Activated naive CD4-positive, alpha-beta T cell treated with anti-CD3 and anti-CD28 coated beads, Interleukin-2, amount 50 U/mL, for 72 hours (primary cell): ENCODE data around the gene IRF8. TPM values are rescaled to one million over a fixed set of nuclear protein-coding genes. Genes with fewer than 3 reads are reported as not detected.
A peak's percentile ranks its signal among the peaks of the same experiment; 100 is the strongest.
"Not testable (repeated sequence)": the region's sequence is repeated elsewhere in the genome, so short reads cannot be mapped to it uniquely, and the experiment has no call there.

ENCODE experiments used
- ATAC-seq, 2 donors: fragments of 150-1000 bp; cut with Tn5 transposase; 2 replicates each; pipeline ENCODE4 v1.10.0; 2021; ENCODE audit warnings: mild to moderate bottlenecking in 2 of 2, moderate library complexity in 2 of 2
- DNase-seq, 2 donors: peaks; one replicate each; pipeline ENCODE4 v3.0.0; 2021 to 2022; ENCODE audit warnings: low spot score in 2 of 2
- H3K27ac Mint-ChIP-seq, 2 donors: one replicate each; pipeline ENCODE4 v1.8.0; 2022; ENCODE audit warnings: mild to moderate bottlenecking in 2 of 2, mixed read lengths in 2 of 2
- H3K36me3 Mint-ChIP-seq, 2 donors: one replicate each; pipeline ENCODE4 v1.8.0; 2022; ENCODE audit warnings: mixed read lengths in 2 of 2
- H3K9me3 Mint-ChIP-seq, 2 donors: one replicate each; pipeline ENCODE4 v1.8.0; 2022; ENCODE audit warnings: mixed read lengths in 2 of 2
- total RNA-seq, 2 donors: library from RNA; stranded (reverse); gene quantifications; one replicate each; pipeline ENCODE4 v1.2.3, GENCODE V29; 2022

Gene IRF8
- total RNA-seq, 2 donors from 2014 or later: 150 to 184 TPM

DNA sequence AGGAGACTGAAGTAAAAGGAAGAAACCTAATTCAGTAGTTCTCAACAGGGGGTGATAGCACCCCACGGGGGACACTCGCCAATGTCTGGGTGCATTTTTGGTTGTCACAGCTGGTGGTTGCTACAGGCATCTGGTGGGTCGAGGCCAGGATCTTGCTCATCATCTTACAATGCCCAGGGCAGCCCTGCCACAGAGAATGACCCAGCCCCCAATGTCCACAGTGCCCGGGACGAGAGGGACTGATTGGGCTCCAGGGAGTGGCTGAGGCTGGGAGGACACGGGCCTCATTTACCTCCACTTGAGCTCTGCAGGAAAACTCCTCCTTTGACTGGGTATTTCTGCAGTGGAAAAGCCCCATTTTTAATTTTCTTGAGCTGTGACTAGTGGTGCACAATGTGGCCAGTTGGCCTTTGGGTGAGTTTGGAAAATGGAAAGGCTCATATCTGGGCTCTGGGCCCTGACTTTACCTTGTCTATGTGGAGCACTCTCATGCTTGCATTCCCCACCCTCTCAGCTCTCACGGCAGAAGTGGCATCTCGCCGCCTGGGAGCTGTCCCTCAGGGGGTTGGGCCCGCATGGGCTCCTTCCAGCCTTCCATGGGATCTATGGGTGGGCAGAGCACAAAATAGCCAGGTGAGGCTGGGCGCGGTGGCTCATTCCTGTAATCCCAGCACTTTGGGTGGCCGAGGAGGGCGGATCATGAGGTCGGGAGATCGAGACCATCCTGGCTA lies 37.7 kb upstream of the IRF8 start:
- Mint-ChIP-seq H3K27ac (no peak overlapping the region), H3K36me3 (peaks cover 0 to 7% of the 10 kb centered on the region in 2 donors), H3K9me3 (peaks cover 0 to 6% of the 10 kb centered on the region in 2 donors)
- no peak for DNase-seq
- no peak for ATAC-seq

DNA sequence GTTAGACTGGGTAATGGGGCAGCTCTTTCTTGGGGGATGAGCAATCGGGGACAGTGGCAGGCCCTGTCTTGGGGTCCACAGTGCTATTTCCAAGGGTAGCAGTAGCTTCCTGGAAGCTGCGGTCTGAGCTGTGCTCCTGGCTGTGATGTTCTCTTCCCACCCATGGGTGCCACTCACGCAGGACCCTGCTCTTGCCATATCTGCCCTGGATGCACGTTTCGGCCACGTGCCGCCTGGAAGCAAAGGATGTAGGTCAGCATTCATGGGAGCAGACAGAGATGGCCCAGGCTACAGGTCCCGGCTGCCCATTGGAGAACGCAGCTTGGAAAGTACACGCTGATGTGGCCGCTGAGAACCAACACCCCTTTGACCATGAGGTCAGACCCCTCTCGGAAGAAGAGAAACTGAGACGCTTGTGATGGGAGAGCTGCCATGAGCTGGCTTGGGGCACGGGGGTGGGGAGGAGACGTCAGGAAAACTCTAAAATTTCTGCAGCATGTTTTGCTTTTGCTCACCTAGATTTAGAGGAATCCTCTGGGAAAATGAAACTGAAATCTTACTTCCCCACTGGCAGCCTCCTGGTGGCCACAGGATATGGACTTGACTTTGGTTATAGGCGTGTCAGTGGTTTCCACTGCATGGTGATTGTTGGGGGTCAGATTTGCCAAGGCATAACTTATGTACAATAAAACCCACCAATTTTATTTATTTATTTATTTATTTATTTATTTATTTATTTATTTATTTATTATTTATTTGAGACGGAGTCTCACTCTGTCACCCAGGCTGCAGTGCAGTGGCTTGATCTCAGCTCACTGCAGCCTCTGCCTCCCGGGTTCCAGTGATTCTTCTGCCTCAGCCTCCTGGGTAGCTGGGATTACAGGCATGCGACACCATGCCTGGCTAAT lies 36.2 kb upstream of the IRF8 start:
- Mint-ChIP-seq H3K27ac (no peak overlapping the region), H3K36me3 (peaks cover 0 to 8% of the 10 kb centered on the region in 2 donors)

DNA sequence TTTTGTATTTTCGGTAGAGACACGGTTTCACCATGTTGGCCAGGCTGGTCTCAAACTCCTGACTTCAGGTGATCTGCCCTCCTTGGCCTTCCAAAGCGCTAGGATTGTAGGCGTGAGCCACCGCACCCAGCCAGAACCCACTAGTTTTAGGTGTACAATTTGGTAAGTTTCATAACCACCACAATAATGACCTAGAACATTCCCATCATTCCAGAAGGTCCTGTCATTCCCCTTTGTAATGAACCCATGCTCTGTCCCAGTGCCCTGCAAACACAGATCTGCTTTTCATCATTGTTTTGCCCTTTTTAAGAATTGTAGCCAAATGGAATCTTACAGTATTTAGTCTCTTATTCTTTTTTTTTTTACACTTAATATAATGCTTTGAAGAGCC lies 35.6 kb upstream of the IRF8 start:
- ATAC-seq (no peak), DNase-seq (no peak)
- peaks cover 0 to 15% of the 10 kb centered on the region in 2 donors for H3K36me3 Mint-ChIP-seq
- peaks cover 0 to 6% of the 10 kb centered on the region in 2 donors for H3K9me3 Mint-ChIP-seq
- H3K27ac Mint-ChIP-seq: no peak overlapping the region

More for the DNA sequence above, 36.2 kb upstream of the IRF8 start:
- no peak for ATAC-seq
- H3K9me3 Mint-ChIP-seq: peaks cover 0 to 6% of the 10 kb centered on the region in 2 donors
- DNase-seq: no peak

DNA sequence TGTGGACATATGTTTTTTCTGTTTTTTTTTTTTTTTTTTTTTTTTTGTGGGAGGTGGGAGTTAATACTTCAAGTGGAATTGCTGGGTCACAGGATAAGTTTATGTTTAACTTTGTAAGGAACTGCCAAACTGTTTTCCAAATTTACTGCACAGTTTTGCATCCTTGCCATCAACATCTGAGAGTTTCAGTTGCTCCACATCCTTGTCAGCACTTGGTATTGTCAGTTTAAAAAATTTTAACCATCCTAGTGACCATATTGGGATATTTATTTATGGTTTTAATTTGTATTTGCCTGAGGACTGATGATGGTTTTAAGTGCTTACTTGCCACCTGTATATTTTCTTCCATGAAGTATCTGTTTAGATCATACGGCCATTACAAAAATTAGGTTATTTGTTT lies 34.0 kb upstream of the IRF8 start:
- DNase-seq: no peak
- H3K9me3 Mint-ChIP-seq: peaks cover 0 to 10% of the 10 kb centered on the region in 2 donors
- H3K36me3 Mint-ChIP-seq: peaks cover 0 to 20% of the 10 kb centered on the region in 2 donors
- ATAC-seq: no peak
- H3K27ac Mint-ChIP-seq: no peak overlapping the region

DNA sequence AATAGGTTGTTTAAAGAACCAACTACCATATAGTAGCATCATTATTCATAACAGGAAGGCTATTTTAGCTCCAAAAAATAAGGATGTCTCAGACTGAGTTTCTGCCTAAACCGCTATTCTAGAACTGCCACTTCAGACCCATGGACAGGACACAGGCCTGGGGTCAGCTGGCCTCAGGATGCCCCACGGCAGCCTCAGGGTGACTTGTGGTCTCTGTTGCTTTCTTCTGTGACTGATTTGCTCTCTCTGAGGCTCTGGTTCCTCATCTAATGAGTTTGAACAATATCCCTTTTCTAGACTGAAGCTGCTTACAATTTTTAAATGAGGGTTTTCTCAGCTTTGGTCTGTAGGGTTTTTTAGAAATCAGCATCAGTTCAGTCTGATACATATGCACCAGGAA lies 31.8 kb upstream of the IRF8 start:
- peaks cover 0 to 10% of the 10 kb centered on the region in 2 donors for H3K9me3 Mint-ChIP-seq
- H3K27ac Mint-ChIP-seq: no peak overlapping the region
- DNase-seq (no peak), ATAC-seq (no peak)
- H3K36me3 Mint-ChIP-seq: peaks cover 0 to 20% of the 10 kb centered on the region in 2 donors

DNA sequence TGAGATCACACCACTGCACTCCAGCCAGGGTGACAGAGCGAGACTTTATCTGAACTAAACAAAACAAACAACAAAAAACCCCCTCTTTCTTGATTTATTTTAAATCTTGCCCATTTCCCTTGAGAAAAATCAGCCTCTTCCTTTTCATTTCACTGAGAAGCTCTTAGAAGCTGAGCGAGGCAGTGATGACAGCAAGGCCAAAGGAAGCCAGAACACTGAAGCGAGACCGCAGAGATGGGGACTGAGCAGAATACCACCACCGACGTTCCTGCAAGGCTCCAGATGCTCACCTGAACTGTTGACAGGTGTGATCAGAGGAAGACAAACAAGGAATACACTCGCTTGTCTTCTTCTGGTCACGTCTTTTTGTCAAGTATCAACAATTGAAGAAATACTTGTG lies 30.5 kb upstream of the IRF8 start:
- no peak overlapping the region for H3K27ac Mint-ChIP-seq
- H3K9me3 Mint-ChIP-seq: peaks cover 0 to 10% of the 10 kb centered on the region in 2 donors

DNA sequence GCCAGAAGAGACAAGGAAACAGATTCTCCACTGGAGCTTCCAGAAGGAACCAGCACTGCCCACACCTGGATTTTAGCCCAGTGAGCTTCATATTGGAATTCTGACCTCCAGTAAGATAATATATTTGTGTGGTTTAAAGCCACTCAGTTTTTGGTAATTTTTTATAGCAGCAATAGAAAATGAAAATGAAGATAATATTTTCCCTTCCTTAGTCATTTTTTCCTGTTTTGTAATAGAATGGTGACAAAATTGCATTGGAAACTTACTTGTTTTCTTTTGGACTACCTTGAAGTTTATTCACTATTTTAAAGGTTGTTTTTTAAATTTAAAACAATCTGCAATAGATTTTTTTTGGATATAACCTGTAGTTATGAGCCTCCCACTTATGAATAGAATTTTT lies 29.8 kb upstream of the IRF8 start:
- Mint-ChIP-seq H3K9me3 (peaks cover 0 to 7% of the 10 kb centered on the region in 2 donors), H3K36me3 (peaks cover 0 to 17% of the 10 kb centered on the region in 2 donors), H3K27ac (no peak overlapping the region)
- ATAC-seq (peak in 1 of 2 donors; percentile 13), DNase-seq (no peak)

More for the DNA sequence above, 30.5 kb upstream of the IRF8 start:
- ATAC-seq (no peak), DNase-seq (no peak)
- H3K36me3 Mint-ChIP-seq: peaks cover 0 to 20% of the 10 kb centered on the region in 2 donors

DNA sequence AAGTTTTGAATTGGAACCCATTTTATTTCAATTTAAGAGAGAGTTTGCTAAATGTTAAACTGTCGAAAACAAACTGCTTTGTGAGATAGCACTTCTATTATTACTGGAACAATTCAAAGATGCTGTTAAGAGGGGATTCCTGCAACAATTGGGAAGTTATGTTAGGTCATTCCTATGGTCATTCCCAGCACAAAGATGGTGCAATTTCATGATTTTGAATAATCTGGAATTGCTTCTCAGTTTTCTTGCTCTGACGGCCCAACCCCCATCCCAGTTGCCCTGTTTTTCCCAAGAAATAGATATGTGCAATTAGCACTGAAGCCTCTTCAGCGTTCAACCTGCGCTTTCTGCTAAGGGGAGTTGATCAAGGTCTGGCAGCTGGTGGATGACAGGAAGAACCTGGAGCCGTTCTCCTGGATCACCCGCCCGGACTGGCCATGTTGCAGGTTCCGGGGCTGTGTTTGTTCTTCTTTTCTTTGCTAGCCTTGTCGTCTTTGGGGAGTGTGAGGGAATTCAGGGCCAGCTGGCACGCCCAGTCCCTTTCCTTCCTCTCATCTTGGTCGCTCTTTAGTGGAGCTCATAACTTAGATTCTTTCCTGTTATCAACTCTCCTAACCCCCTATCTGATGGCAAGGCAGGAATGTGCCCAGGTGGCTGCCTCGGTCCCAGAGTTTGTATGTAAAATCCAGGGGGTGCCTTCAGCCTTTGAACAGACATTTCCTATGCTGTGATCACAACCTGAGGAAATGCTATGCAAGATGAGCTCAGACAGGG lies 29.0 kb upstream of the IRF8 start:
- Mint-ChIP-seq H3K36me3 (peaks cover 0 to 13% of the 10 kb centered on the region in 2 donors), H3K9me3 (peaks cover 0 to 5% of the 10 kb centered on the region in 2 donors), H3K27ac (peak overlapping the region; percentile 47 to 63)
- ATAC-seq: peak in 1 of 2 donors; percentile 10
- DNase-seq: no peak

DNA sequence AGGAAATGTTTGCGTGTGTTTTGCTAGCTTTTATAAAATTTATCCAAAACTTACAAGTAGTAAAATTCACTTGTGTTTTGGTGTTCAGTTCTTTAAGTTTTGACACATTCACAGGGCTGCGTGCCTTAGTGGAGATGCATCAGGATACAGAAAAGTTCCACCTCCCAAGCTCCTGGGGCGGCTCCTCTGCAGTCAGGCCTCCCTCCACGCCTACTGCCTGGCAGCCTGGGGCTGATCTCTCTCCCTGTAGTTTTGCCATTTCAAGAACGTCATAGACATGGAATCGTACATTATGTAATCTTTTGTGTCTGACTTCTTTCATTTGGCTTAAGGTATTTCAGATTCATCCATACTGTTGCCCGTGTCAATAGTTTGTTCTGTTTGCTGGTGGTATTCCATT lies 27.2 kb upstream of the IRF8 start:
- Mint-ChIP-seq H3K9me3 (peaks cover 0 to 5% of the 10 kb centered on the region in 2 donors), H3K27ac (peak overlapping the region in 1 of 2 donors; percentile 56), H3K36me3 (peaks cover 0 to 28% of the 10 kb centered on the region in 2 donors)
- DNase-seq (no peak), ATAC-seq (no peak)

DNA sequence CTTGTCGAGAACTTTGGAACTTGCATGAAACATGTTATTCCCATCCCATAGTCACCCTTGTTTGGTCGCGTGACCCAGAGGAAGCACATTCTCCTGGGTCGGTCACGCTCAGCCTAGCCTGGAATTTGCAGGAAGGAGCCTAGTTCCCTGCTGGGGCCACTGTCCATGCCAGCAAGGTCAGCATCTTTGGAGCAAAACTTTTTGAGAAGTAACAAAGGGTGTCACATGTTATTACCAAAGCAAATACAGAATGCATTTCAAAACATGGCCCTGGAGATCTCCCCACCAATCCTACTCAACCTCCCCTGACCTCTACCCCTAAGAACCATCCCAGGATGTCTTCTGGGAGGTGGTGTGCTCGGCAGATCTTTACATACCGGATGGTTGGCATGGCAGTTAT lies 26.2 kb upstream of the IRF8 start:
- ATAC-seq (no peak), DNase-seq (no peak)
- peaks cover 0 to 33% of the 10 kb centered on the region in 2 donors for H3K36me3 Mint-ChIP-seq
- no peak overlapping the region for H3K27ac Mint-ChIP-seq
- peaks cover 0 to 5% of the 10 kb centered on the region in 2 donors for H3K9me3 Mint-ChIP-seq

DNA sequence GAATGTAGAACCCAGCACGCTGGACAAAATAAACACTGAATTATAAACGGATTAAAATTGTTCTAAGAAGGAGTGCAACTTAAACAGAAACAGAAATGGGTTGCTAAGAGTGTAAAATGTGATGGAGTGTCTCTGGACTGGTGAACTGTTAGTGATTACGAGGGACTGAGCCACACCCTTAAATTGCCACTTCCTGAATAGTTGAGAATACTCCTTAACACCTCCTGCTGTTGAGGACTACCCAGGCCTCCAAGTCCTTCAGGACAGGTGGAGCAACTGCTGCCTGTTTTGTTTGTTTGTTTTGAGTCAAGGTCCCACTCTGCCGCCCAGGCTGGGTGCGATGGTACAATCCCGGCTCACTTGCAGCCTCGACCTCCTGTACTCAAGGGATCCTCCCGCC lies 25.8 kb upstream of the IRF8 start:
- DNase-seq (no peak), ATAC-seq (no peak)
- Mint-ChIP-seq H3K9me3 (peaks cover 0 to 5% of the 10 kb centered on the region in 2 donors), H3K27ac (no peak overlapping the region), H3K36me3 (peaks cover 0 to 29% of the 10 kb centered on the region in 2 donors)

DNA sequence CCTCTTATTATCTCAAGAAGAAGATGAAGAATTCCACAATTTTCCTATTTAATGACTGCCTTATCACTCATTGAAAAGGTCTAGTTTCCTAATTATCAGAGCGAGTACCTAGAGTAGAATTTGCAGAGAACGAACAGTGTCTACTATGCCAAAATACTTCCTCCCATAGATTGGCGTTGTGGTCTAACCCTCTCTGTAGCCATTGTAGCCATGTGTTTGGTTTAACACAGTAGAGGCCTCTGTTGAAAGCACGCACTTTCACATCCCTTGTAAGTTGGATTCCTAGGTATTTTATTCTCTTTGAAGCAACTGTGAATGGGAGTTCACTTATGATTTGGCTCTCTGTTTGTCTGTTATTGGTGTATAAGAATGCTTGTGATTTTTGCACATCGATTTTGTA lies 24.9 kb upstream of the IRF8 start:
- H3K27ac Mint-ChIP-seq, DNase-seq, H3K9me3 Mint-ChIP-seq, ATAC-seq: not testable (repeated sequence)
- peaks cover 0 to 21% of the 10 kb centered on the region in 2 donors for H3K36me3 Mint-ChIP-seq

DNA sequence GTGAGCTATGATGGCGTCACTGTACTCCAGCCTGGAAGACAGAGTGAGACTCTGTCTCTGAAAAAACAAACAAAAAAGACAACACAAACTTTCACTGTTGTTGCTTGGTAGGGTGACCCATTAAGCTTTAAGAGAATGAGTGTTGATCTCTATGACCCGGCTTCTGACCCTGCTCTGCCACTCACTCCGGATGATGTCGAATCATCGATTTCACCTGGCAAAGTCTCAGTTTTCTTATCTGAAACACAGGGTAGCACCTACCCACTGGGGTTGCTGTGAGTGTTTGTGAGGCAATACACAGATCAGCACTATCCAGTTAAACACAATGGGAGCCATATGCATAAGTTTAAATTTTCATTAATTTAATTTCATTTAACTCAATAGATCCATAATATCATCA lies 20.6 kb upstream of the IRF8 start:
- no peak for ATAC-seq
- Mint-ChIP-seq H3K36me3 (peaks cover 0 to 21% of the 10 kb centered on the region in 2 donors), H3K9me3 (no peaks in the 10 kb centered on the region), H3K27ac (no peak overlapping the region)
- no peak for DNase-seq

DNA sequence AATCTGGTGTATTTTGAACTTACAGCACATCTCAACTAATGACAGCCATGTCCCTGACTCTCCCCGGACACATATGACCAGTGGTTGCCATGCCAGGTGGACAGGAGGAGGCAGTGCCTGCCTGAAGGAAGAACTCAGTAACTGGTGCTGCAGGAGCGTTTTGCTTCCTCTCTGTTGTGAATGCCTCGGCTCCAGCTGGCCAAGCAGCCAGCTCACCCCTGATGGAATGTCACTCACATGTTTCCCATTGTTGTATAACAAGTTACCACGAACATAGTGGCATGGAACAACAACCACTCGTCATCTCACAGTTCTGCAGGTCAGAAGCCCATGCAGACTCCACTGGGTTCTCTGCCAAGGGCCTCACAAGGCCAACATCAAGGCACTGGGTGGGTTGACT lies 20.1 kb upstream of the IRF8 start:
- no peaks in the 10 kb centered on the region for H3K9me3 Mint-ChIP-seq
- peaks cover 0 to 21% of the 10 kb centered on the region in 2 donors for H3K36me3 Mint-ChIP-seq
- no peak overlapping the region for H3K27ac Mint-ChIP-seq
- ATAC-seq (no peak), DNase-seq (no peak)

DNA sequence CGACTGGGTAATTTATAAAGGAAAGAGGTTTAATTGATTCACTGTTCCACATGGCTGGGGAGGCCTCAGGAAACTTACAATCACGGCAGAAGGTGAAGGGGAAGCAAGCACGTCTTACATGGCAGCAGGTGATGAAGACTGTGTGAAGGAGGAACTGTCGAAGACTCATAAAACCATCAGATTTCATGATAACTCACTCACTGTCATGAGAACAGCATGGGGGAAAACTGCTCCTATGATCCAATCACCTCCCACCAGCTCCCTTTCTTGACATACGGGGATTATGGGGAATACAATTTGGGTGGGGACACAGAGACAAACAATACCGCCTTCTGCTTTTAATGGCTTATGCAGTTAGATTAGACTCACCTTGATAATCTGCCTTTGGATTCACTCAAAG lies 19.4 kb upstream of the IRF8 start:
- DNase-seq (no peak), ATAC-seq (no peak)
- peaks cover 0 to 21% of the 10 kb centered on the region in 2 donors for H3K36me3 Mint-ChIP-seq
- no peak overlapping the region for H3K27ac Mint-ChIP-seq
- H3K9me3 Mint-ChIP-seq: no peaks in the 10 kb centered on the region

DNA sequence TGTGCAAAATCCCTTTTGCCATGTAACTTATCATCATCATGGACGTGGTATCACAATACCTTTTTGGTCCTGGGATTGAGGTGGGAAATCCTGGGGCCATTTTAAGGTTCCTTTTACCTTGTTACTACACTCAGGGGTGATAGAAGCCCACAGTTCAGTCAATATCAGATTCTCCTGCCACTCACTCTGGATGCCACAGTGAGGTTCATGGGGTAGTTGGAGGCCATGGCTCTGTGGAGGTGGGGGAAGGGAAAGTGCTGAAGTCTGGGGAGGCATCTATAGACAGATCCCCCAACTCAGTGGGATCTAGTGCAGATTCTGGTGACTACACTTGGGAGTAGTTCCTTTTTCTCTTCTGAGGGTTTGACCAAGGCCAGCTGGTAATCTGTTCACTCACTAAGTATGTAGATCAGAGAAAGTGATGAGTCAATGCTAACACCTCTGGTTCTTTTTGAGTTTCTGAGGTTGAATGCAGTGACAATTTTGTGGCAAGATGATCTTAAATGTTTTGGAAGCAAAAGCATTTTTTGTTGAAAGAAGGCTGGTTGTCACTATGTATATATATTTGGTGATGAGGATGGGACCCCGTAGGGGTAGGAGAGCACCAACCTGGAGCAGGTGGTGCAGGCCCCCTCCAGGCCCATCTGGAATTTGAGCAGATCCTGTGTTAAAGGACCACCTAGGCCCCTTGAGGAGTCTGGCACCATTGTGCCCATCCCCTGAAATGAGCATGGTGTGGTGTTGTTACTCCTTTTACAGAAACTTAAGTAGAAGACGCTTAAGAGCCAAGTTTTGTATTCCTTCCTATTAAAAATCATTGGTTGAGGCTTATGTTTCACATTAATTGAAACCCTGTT lies 18.8 kb upstream of the IRF8 start:
- Mint-ChIP-seq H3K27ac (no peak overlapping the region), H3K9me3 (no peaks in the 10 kb centered on the region), H3K36me3 (peaks cover 0 to 20% of the 10 kb centered on the region in 2 donors)
- DNase-seq: peak in 1 of 2 donors; percentile 25
- ATAC-seq: peak; percentile 90 to 96
